ENCODE measurements around the gene CYBA.

- TF ChIP-seq CTCF (conservative IDR thresholded peaks at IDR 0.05; ENCODE audit: low read length) = no peak
- no peak for TF ChIP-seq EZH2phosphoT487 (IDR thresholded peaks at IDR 0.05; ENCODE audit: borderline replicate concordance, low read depth, low read length)
Observed at GRCh38 chr16:88686062-88686438, 35.2 kb upstream of the CYBA start.
